Measurements from ENCODE around the gene PCGF1. TPM values are rescaled to one million over a fixed set of nuclear protein-coding genes. Genes with fewer than 3 reads are reported as not detected.

Gene PCGF1
- total and polyA plus RNA-seq, 9 of the 15 experiments (the other 6 are each of a cell fraction or from before 2014, with no cell fraction given): 20.3 to 45.7 (median 29.3) TPM

DNA sequence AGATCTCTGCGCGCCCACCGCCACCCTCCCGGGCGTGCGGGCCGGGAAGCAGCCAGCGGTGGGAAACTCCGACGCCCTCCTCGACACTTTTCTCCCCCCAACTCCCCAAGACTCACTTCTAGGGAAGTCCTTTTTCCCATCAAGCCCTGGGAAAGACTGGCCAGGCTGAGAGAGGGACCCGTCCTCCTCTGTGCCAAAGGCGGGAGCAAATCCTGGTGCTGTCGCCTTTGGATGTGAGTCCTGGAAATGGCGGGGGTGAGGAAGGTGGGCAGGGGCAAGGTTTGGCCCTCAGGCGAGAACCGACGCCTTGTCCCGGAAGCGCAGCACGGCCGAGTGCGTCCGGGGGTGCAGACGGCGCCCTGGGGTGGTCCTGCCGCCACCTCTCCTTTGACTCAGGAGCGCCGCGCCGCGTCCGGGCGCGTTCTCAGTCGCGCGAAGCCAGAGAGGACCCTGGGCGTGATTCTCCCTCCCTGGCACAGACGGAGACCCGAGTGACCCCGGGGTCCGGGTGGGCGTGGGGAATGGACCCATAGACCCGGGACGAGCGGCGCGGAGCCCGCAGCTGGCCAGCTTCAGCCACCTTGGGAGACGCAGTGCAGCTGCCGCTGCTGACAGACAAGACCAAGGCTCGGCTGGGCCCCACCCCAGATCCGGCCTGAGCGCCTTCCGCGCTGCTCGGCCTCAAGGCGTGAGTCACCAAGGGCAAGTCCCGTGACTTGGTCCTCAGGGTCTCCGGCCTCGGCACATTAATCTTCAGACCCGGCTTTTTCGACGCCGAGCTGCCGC, 4.6 kb downstream of the PCGF1 start (continued):
- TF ChIP-seq, protein P1, sequence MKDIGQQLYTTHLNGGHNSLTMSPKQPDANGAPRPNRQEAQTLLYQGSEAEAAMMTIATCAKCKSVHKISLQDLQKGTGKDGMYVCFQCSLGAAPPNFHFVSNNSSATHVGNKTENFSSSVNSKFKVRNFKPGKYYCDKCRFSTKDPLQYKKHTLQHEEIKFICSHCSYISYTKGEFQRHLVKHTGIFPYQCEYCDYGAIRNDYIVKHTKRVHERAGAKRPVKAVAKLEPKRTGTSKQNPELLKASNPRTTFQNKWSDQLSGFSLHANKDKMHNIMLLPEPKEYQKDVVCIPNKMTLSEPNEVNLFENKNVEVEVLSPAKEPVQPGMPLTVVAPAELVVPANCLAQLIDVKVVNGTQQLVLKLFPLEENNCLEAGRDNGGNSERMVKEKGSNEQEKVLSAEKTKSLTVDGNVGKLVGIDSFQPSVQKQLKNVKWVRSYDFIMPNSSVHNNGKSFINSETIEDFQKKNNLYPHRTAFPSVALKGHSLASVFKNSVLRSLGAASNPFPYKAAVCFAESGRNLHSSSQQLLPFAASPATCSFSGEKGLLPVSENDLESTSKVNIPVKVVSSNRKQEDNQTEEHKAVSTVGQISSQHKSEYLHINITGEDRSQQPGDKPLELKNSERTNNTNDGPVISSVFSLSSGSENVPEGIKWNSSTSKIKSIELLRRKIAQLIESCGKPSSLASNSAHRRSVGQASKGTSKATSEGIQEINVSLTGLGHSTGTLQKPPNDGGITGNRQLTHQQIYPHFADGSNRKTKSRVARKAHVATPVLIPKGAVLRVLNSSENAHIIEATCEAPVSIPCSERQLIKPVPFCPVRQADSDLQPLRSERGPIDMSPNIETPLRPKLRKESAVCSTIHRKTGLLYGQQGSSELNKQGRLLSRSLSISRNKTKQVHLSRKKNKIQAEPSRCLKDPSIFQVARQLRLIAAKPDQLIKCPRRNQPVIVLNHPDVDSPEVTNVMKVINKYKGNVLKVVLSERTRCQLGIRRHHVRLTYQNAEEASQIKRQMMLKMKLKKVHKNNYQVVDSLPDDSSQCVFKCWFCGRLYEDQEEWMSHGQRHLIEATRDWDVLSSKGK (CRISPR knock-in tag; IDR thresholded peaks at IDR 0.05): no peak
- TF ChIP-seq RAD51 (IDR thresholded peaks at IDR 0.05; ENCODE audit: borderline replicate concordance, low read depth): peak; percentile 71
- TF ChIP-seq MECOM (CRISPR knock-in tag; IDR thresholded peaks at IDR 0.05): no peak
- peak; percentile 94 for TF ChIP-seq HMGN3 (IDR thresholded peaks at IDR 0.05; ENCODE audit: borderline replicate concordance, extremely low read depth, insufficient read length, low read depth, low read length)
- TF ChIP-seq FOXK1 (CRISPR knock-in tag; IDR thresholded peaks at IDR 0.05; ENCODE audit: borderline replicate concordance): no peak
- TF ChIP-seq HDAC6 (IDR thresholded peaks at IDR 0.05; ENCODE audit: low read depth, low read length): no peak
- TF ChIP-seq, protein P2, sequence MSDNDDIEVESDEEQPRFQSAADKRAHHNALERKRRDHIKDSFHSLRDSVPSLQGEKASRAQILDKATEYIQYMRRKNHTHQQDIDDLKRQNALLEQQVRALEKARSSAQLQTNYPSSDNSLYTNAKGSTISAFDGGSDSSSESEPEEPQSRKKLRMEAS (CRISPR knock-in tag; IDR thresholded peaks at IDR 0.05): no peak
- TF ChIP-seq CEBPB (tag; IDR thresholded peaks at IDR 0.05): no peak
- TF ChIP-seq, protein P3, sequence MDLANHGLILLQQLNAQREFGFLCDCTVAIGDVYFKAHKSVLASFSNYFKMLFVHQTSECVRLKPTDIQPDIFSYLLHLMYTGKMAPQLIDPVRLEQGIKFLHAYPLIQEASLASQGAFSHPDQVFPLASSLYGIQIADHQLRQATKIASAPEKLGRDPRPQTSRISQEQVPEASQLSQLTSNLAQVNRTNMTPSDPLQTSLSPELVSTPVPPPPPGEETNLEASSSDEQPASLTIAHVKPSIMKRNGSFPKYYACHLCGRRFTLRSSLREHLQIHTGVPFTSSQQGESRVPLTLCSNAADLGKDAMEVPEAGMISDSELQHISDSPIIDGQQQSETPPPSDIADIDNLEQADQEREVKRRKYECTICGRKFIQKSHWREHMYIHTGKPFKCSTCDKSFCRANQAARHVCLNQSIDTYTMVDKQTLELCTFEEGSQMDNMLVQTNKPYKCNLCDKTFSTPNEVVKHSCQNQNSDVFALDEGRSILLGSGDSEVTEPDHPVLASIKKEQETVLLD (IDR thresholded peaks at IDR 0.05): no peak
- peak; percentile 67; the same call in 1 of the 2 replicates for TF ChIP-seq DPF2 (IDR thresholded peaks at IDR 0.05)
- TF ChIP-seq CSDE1 (IDR thresholded peaks at IDR 0.05): no peak
- TF ChIP-seq POLR2H (tag; IDR thresholded peaks at IDR 0.05; ENCODE audit: low read depth): peak; percentile 79; the same call in 1 of the 2 replicates
- no peak for TF ChIP-seq KAT8 (IDR thresholded peaks at IDR 0.05; ENCODE audit: low read depth)
- TF ChIP-seq ZNF699 (CRISPR knock-in tag; IDR thresholded peaks at IDR 0.05; ENCODE audit: insufficient replicate concordance): no peak
- TF ChIP-seq, protein P4, sequence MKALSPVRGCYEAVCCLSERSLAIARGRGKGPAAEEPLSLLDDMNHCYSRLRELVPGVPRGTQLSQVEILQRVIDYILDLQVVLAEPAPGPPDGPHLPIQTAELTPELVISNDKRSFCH (CRISPR knock-in tag; IDR thresholded peaks at IDR 0.05): no peak
- TF ChIP-seq, protein P4 (tag; IDR thresholded peaks at IDR 0.05): no peak; the same call in 1 of the 2 replicates
- TF ChIP-seq TCFL5 (CRISPR knock-in tag; conservative IDR thresholded peaks at IDR 0.05): no peak
- TF ChIP-seq ZNF280A (IDR thresholded peaks at IDR 0.05; ENCODE audit: low read depth, partially characterized antibody): no peak
- peak; percentile 12 for TF ChIP-seq DACH1 (IDR thresholded peaks at IDR 0.05; ENCODE audit: partially characterized antibody)
- TF ChIP-seq ZNF707 (CRISPR knock-in tag; conservative IDR thresholded peaks at IDR 0.05): no peak
- no peak for TF ChIP-seq KHSRP (IDR thresholded peaks at IDR 0.05)
- TF ChIP-seq BACH1 (tag; IDR thresholded peaks at IDR 0.05): no peak

Data from K562 (cell line).